ENCODE results near the gene EFCAB13. TPM values are rescaled to one million over a fixed set of nuclear protein-coding genes. Genes with fewer than 3 reads are reported as not detected.

EFCAB13 gene
- total RNA-seq, 1 experiment from 2014 or later = 1.6 TPM

GRCh38 chr17:47298712-47299111, 25.0 kb upstream of the EFCAB13 start:
- no peak overlapping the region for H3K4ac ChIP-seq (ENCODE audit: low read depth, low read length)
- no peak overlapping the region for H3K27ac Mint-ChIP-seq
- H2AFZ ChIP-seq (ENCODE audit: low read length) = no peak overlapping the region
- no peak overlapping the region for H2BK20ac ChIP-seq (ENCODE audit: low read depth, low read length, poor library complexity, severe bottlenecking)
- no peak overlapping the region for H4K5ac ChIP-seq (ENCODE audit: insufficient read length, low read depth, low read length)
- no peak overlapping the region for H3K56ac ChIP-seq (ENCODE audit: insufficient read length, low read depth, low read length)
- no peaks in the 10 kb centered on the region for H3K79me2 ChIP-seq (ENCODE audit: insufficient read depth, low read length)
- no peak overlapping the region for H2BK15ac ChIP-seq (ENCODE audit: low read depth, low read length)
- no peak overlapping the region for H4K8ac ChIP-seq (replicated peaks; ENCODE audit: insufficient read length, low read depth, low read length)
- no peaks in the 10 kb centered on the region for H3K9me3 Mint-ChIP-seq
- no peak overlapping the region for H2AK5ac ChIP-seq (ENCODE audit: insufficient read length, low read length)
- no peak for TF ChIP-seq CTCF (conservative IDR thresholded peaks at IDR 0.05)
- H4K20me1 ChIP-seq (ENCODE audit: control insufficient read depth, insufficient read depth, insufficient read length) = no peaks in the 10 kb centered on the region
- H3K23ac ChIP-seq (ENCODE audit: insufficient read length, low read depth, low read length) = no peak overlapping the region
- no peak overlapping the region for H2BK12ac ChIP-seq (ENCODE audit: insufficient read length, low read depth, low read length)
- peaks cover 9% of the 10 kb centered on the region for H3K27me3 Mint-ChIP-seq (ENCODE audit: low read depth)
- no peak overlapping the region for H2BK120ac ChIP-seq (ENCODE audit: low read depth, low read length, poor library complexity, severe bottlenecking)
- H3K4me1 Mint-ChIP-seq = peaks cover 6 to 11% of the 10 kb centered on the region in 2 experiments
- no peak overlapping the region for H3K4me3 Mint-ChIP-seq
- no peak overlapping the region for H2BK5ac ChIP-seq (ENCODE audit: insufficient read length, low read length)
- H3K4me2 ChIP-seq (ENCODE audit: insufficient read depth, insufficient read length, low read length) = no peak overlapping the region
- no peaks in the 10 kb centered on the region for H3K79me1 ChIP-seq (ENCODE audit: insufficient read depth, low read depth, low read length, poor library complexity, severe bottlenecking)
- no peak for DNase-seq
- H3K9ac ChIP-seq (ENCODE audit: extremely low read depth, insufficient read length, low read length) = no peak overlapping the region
- no peak overlapping the region for H3K14ac ChIP-seq (ENCODE audit: insufficient read depth, low read length)
- WGBS (ENCODE audit: extremely low coverage, insufficient read length, low lambda C conversion rate) = no CpG with 5 or more reads among the region's 6 CpGs
- no peak overlapping the region for H3K27ac ChIP-seq (ENCODE audit: insufficient read length, low read depth, low read length)
- no peaks in the 10 kb centered on the region for H3K9me3 ChIP-seq (ENCODE audit: control insufficient read depth, low read depth, low read length)
- no peaks in the 10 kb centered on the region for H3K36me3 Mint-ChIP-seq (ENCODE audit: insufficient read depth in 1 of 3, low read depth in 3 of 3)
- no peak overlapping the region for H4K91ac ChIP-seq (ENCODE audit: insufficient read length, low read depth, low read length)
- H3T11ph ChIP-seq (ENCODE audit: low read length) = no peak overlapping the region
- no peak overlapping the region for H3K18ac ChIP-seq (ENCODE audit: insufficient read length, low read depth, low read length)
- no peaks in the 10 kb centered on the region for H3K27me3 ChIP-seq (ENCODE audit: insufficient read depth, low read length)
- H3K4me1 ChIP-seq (ENCODE audit: insufficient read depth, low read length) = no peaks in the 10 kb centered on the region
- H3K23me2 ChIP-seq (ENCODE audit: insufficient read length, low read depth, low read length, poor library complexity, severe bottlenecking) = no peaks in the 10 kb centered on the region

All from H9 (cell line).